ENCODE results near the gene PALM. TPM values are rescaled to one million over a fixed set of nuclear protein-coding genes. Genes with fewer than 3 reads are reported as not detected.
"Not testable (repeated sequence)": the region's sequence is repeated elsewhere in the genome, so short reads cannot be mapped to it uniquely, and the experiment has no call there.

The PALM gene
- polyA plus RNA-seq, 1 donor: 29.2 TPM

GRCh38 chr19:690203-690602 is 18.5 kb upstream of the PALM start:
- Histone ChIP-seq H3K27ac (ENCODE audit: low read length) (no peak overlapping the region), H3K4me1 (ENCODE audit: control insufficient read depth, insufficient read depth, low read length) (no peaks in the 10 kb centered on the region), H3K27me3 (ENCODE audit: control insufficient read depth, insufficient read depth, low read length) (peaks cover 7% of the 10 kb centered on the region), H3K9me3 (ENCODE audit: control insufficient read depth, low read depth, low read length) (peaks cover 5% of the 10 kb centered on the region), H3K36me3 (ENCODE audit: control insufficient read depth, insufficient read depth, low read length) (no peaks in the 10 kb centered on the region), H3K4me3 (ENCODE audit: low read length) (no peak overlapping the region)
- no peak for DNase-seq
- WGBS (ENCODE audit: insufficient coverage, low lambda C conversion rate): no CpG with 5 or more reads among the region's 18 CpGs

GRCh38 chr19:694481-695351 is 14.0 kb upstream of the PALM start:
- no peaks in the 10 kb centered on the region for H3K4me1 ChIP-seq (ENCODE audit: control insufficient read depth, insufficient read depth, low read length)
- H3K36me3 ChIP-seq (ENCODE audit: control insufficient read depth, insufficient read depth, low read length): no peaks in the 10 kb centered on the region
- H3K4me3 ChIP-seq (ENCODE audit: low read length): no peak overlapping the region
- no peak for DNase-seq
- H3K27ac ChIP-seq (ENCODE audit: low read length): no peak overlapping the region
- no CpG with 5 or more reads among the region's 41 CpGs for whole genome bisulfite sequencing (ENCODE audit: insufficient coverage, low lambda C conversion rate)
- peaks cover 12% of the 10 kb centered on the region for H3K27me3 ChIP-seq (ENCODE audit: control insufficient read depth, insufficient read depth, low read length)
- H3K9me3 ChIP-seq (ENCODE audit: control insufficient read depth, low read depth, low read length): peaks cover 8% of the 10 kb centered on the region

- H3K36me3 ChIP-seq (ENCODE audit: control insufficient read depth, insufficient read depth, low read length): no peaks in the 10 kb centered on the region
- no peaks in the 10 kb centered on the region for H3K4me1 ChIP-seq (ENCODE audit: control insufficient read depth, insufficient read depth, low read length)
- H3K27me3 ChIP-seq (ENCODE audit: control insufficient read depth, insufficient read depth, low read length): peaks cover 12% of the 10 kb centered on the region
- H3K4me3 ChIP-seq (ENCODE audit: low read length): no peak within 1 kb of the TSS
- peaks cover 6% of the 10 kb centered on the region for H3K9me3 ChIP-seq (ENCODE audit: control insufficient read depth, low read depth, low read length)
- WGBS (ENCODE audit: insufficient coverage, low lambda C conversion rate): no CpG with 5 or more reads among the region's 31 CpGs
- DNase-seq: no peak
- H3K27ac ChIP-seq (ENCODE audit: low read length): no peak within 1 kb of the TSS
These were observed 13.3 kb upstream of the PALM start, which contains the start of gene PRSS57 for GRCh38 chr19:695352-695949. Gene PRSS57 (minus strand): TSS chr19:695452. CDS start chr19:695430, 22 bp downstream.

GRCh38 chr19:698529-698928 is 10.2 kb upstream of the PALM start:
- not testable (repeated sequence) for H3K36me3 ChIP-seq (ENCODE audit: control insufficient read depth, insufficient read depth, low read length); DNase-seq; H3K27ac ChIP-seq (ENCODE audit: low read length); H3K4me1 ChIP-seq (ENCODE audit: control insufficient read depth, insufficient read depth, low read length); H3K4me3 ChIP-seq (ENCODE audit: low read length); H3K9me3 ChIP-seq (ENCODE audit: control insufficient read depth, low read depth, low read length)
- WGBS (ENCODE audit: insufficient coverage, low lambda C conversion rate): 100% methylated on average over 2 of the region's 15 CpGs
- H3K27me3 ChIP-seq (ENCODE audit: control insufficient read depth, insufficient read depth, low read length): peaks cover 12% of the 10 kb centered on the region

GRCh38 chr19:699885-700284 is 8.8 kb upstream of the PALM start:
- not testable (repeated sequence) for H3K9me3 ChIP-seq (ENCODE audit: control insufficient read depth, low read depth, low read length); H3K4me1 ChIP-seq (ENCODE audit: control insufficient read depth, insufficient read depth, low read length); DNase-seq; H3K36me3 ChIP-seq (ENCODE audit: control insufficient read depth, insufficient read depth, low read length); H3K27ac ChIP-seq (ENCODE audit: low read length); H3K4me3 ChIP-seq (ENCODE audit: low read length)
- WGBS (ENCODE audit: insufficient coverage, low lambda C conversion rate): no CpG with 5 or more reads among the region's 14 CpGs
- H3K27me3 ChIP-seq (ENCODE audit: control insufficient read depth, insufficient read depth, low read length): peaks cover 11% of the 10 kb centered on the region

- not testable (repeated sequence) for H3K27me3 ChIP-seq (ENCODE audit: control insufficient read depth, insufficient read depth, low read length); H3K36me3 ChIP-seq (ENCODE audit: control insufficient read depth, insufficient read depth, low read length); H3K9me3 ChIP-seq (ENCODE audit: control insufficient read depth, low read depth, low read length); H3K4me1 ChIP-seq (ENCODE audit: control insufficient read depth, insufficient read depth, low read length); H3K27ac ChIP-seq (ENCODE audit: low read length); DNase-seq
- peak overlapping the region; percentile 67 for H3K4me3 ChIP-seq (ENCODE audit: low read length)
- WGBS (ENCODE audit: insufficient coverage, low lambda C conversion rate): no CpG with 5 or more reads among the region's 6 CpGs
These were observed 5.9 kb upstream of the PALM start for GRCh38 chr19:702847-703246.

- H3K27ac ChIP-seq (ENCODE audit: low read length): peak overlapping the region; percentile 61
- H3K4me3 ChIP-seq (ENCODE audit: low read length): peak overlapping the region; percentile 67
- peaks cover 4% of the 10 kb centered on the region for H3K27me3 ChIP-seq (ENCODE audit: control insufficient read depth, insufficient read depth, low read length)
- no peak for DNase-seq
- H3K36me3 ChIP-seq (ENCODE audit: control insufficient read depth, insufficient read depth, low read length): no peaks in the 10 kb centered on the region
- peaks cover 4% of the 10 kb centered on the region for H3K9me3 ChIP-seq (ENCODE audit: control insufficient read depth, low read depth, low read length)
- WGBS (ENCODE audit: insufficient coverage, low lambda C conversion rate): 33% methylated on average over 2 of the region's 4 CpGs
- H3K4me1 ChIP-seq (ENCODE audit: control insufficient read depth, insufficient read depth, low read length): peaks cover 7% of the 10 kb centered on the region
These were observed 5.4 kb upstream of the PALM start for GRCh38 chr19:703329-703650.

- Histone ChIP-seq H3K27me3 (ENCODE audit: control insufficient read depth, insufficient read depth, low read length) (peaks cover 4% of the 10 kb centered on the region), H3K4me3 (ENCODE audit: low read length) (peak overlapping the region; percentile 67), H3K27ac (ENCODE audit: low read length) (peak overlapping the region; percentile 61), H3K36me3 (ENCODE audit: control insufficient read depth, insufficient read depth, low read length) (no peaks in the 10 kb centered on the region), H3K4me1 (ENCODE audit: control insufficient read depth, insufficient read depth, low read length) (peaks cover 10% of the 10 kb centered on the region), H3K9me3 (ENCODE audit: control insufficient read depth, low read depth, low read length) (peaks cover 7% of the 10 kb centered on the region)
- no CpG with 5 or more reads among the region's 50 CpGs for WGBS (ENCODE audit: insufficient coverage, low lambda C conversion rate)
- DNase-seq: peak; percentile 90 to 91
These were observed 4.9 kb upstream of the PALM start for GRCh38 chr19:703651-704446.

GRCh38 chr19:704447-704741 is 4.3 kb upstream of the PALM start:
- Histone ChIP-seq H3K27ac (ENCODE audit: low read length) (no peak overlapping the region), H3K4me3 (ENCODE audit: low read length) (peak overlapping the region; percentile 29), H3K9me3 (ENCODE audit: control insufficient read depth, low read depth, low read length) (peaks cover 7% of the 10 kb centered on the region), H3K4me1 (ENCODE audit: control insufficient read depth, insufficient read depth, low read length) (peaks cover 10% of the 10 kb centered on the region), H3K27me3 (ENCODE audit: control insufficient read depth, insufficient read depth, low read length) (peaks cover 4% of the 10 kb centered on the region), H3K36me3 (ENCODE audit: control insufficient read depth, insufficient read depth, low read length) (no peaks in the 10 kb centered on the region)
- no peak for DNase-seq
- WGBS (ENCODE audit: insufficient coverage, low lambda C conversion rate): 20% methylated on average over 1 of the region's 14 CpGs

- WGBS (ENCODE audit: insufficient coverage, low lambda C conversion rate): no CpG with 5 or more reads among the region's 78 CpGs
- Histone ChIP-seq H3K9me3 (ENCODE audit: control insufficient read depth, low read depth, low read length) (peaks cover 4% of the 10 kb centered on the region), H3K4me1 (ENCODE audit: control insufficient read depth, insufficient read depth, low read length) (peaks cover 19% of the 10 kb centered on the region), H3K27ac (ENCODE audit: low read length) (no peak overlapping the region), H3K4me3 (ENCODE audit: low read length) (peak overlapping the region; percentile 58), H3K27me3 (ENCODE audit: control insufficient read depth, insufficient read depth, low read length) (peaks cover 1% of the 10 kb centered on the region), H3K36me3 (ENCODE audit: control insufficient read depth, insufficient read depth, low read length) (no peaks in the 10 kb centered on the region)
- DNase-seq: peak in 1 of 2 donors; percentile 17
These were observed 645 bp downstream of the PALM start for GRCh38 chr19:709196-709964.
